ENCODE measurements around the gene SLC8A3. TPM values are rescaled to one million over a fixed set of nuclear protein-coding genes. Genes with fewer than 3 reads are reported as not detected.

The SLC8A3 gene
- total RNA-seq, 1 donor from 2014 or later, result 0.08 TPM

DNA sequence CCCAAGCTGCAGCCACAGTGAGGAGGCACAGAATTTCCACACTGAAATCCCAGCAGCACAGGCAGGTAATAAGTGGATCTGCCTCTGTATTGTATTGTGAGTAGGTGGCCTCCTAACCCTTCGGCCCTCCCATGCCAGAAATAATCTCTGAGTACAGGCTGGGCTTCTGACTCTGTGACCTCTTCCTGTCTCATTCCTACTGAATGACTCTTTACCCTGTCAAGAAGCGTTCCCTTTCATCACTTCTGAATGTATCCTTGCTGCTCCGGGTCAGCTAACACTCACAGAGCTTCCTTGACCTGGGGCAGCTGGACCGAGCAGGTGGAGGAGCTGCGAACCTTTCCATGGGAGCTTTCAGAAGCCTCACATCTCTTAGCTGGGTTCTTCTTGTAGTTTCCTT lies 119.6 kb downstream of the SLC8A3 start:
- H3K27me3 ChIP-seq (ENCODE audit: control insufficient read depth, insufficient read depth, low read length), result no peaks in the 10 kb centered on the region
- H3K4me3 ChIP-seq (ENCODE audit: low read depth, low read length), result no peak overlapping the region
- no peak for DNase-seq (ENCODE audit: low read depth)
- TF ChIP-seq, protein P1, sequence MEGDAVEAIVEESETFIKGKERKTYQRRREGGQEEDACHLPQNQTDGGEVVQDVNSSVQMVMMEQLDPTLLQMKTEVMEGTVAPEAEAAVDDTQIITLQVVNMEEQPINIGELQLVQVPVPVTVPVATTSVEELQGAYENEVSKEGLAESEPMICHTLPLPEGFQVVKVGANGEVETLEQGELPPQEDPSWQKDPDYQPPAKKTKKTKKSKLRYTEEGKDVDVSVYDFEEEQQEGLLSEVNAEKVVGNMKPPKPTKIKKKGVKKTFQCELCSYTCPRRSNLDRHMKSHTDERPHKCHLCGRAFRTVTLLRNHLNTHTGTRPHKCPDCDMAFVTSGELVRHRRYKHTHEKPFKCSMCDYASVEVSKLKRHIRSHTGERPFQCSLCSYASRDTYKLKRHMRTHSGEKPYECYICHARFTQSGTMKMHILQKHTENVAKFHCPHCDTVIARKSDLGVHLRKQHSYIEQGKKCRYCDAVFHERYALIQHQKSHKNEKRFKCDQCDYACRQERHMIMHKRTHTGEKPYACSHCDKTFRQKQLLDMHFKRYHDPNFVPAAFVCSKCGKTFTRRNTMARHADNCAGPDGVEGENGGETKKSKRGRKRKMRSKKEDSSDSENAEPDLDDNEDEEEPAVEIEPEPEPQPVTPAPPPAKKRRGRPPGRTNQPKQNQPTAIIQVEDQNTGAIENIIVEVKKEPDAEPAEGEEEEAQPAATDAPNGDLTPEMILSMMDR (IDR thresholded peaks at IDR 0.05; ENCODE audit: insufficient read depth, low read length, poor library complexity, severe bottlenecking), result no peak
- H3K36me3 ChIP-seq (ENCODE audit: control insufficient read depth, insufficient read depth, low read length), result no peaks in the 10 kb centered on the region

DNA sequence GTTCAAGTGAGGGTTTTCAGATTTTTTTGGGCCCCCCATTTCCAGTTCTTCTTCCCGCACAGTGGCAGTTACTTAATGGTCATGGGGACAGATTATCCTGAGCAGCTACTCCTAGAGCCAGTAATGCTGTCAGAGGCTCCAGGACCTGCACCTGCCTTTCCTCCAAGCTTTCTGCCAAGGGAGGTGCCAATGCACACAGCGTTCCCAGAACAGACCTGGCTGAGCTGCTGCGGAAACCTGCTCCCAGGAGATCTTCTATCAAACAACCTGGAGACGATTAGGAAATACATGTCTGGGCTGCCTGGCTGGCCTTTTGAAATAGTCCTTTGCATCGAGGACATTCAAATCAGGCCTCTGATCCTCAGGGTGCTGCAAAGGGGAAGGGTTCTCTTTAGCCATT lies 120.9 kb downstream of the SLC8A3 start:
- Histone ChIP-seq H3K27me3 (ENCODE audit: control insufficient read depth, insufficient read depth, low read length) (no peaks in the 10 kb centered on the region), H3K36me3 (ENCODE audit: control insufficient read depth, insufficient read depth, low read length) (no peaks in the 10 kb centered on the region), H3K4me3 (ENCODE audit: low read depth, low read length) (no peak overlapping the region)
- DNase-seq (ENCODE audit: low read depth), result no peak
- TF ChIP-seq, protein P1 (IDR thresholded peaks at IDR 0.05; ENCODE audit: insufficient read depth, low read length, poor library complexity, severe bottlenecking), result no peak

DNA sequence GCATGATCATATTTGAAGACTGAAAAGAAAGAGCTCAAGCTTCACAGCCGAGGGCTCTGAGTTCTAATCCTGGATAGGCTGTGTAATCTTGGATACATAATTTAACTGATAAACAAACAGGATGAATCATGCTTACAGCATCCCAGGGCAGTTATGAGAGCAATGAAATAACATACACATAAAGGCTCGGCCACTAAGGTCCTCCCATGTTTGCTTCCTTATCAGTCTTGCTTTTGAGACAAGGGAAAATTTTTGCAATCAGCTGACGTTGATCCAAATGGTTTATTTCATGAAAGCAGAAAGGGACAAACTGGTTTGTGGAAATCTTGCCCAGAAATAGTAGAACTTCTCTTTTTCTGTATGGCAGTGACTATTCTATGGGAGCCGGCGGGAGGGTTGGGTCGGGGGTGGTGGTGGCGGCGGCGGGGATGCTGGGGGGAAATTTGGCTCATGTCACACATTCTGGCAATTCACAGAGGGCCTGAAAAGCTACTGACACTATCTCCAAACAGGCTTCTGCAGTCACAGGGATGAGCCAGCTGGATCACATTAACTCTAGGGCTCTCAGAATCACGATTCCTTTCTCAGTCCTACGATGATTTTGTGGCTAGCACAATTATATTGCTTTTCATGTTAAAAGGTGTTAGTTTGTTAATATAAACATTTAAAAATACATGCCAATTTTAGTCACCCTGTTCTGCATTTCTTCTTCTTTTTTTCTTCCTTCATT lies 124.5 kb downstream of the SLC8A3 start:
- Histone ChIP-seq H3K4me3 (ENCODE audit: low read depth, low read length) (no peak overlapping the region), H3K36me3 (ENCODE audit: control insufficient read depth, insufficient read depth, low read length) (no peaks in the 10 kb centered on the region), H3K27me3 (ENCODE audit: control insufficient read depth, insufficient read depth, low read length) (no peaks in the 10 kb centered on the region)
- DNase-seq (ENCODE audit: low read depth), result no peak
- TF ChIP-seq, protein P1 (IDR thresholded peaks at IDR 0.05; ENCODE audit: insufficient read depth, low read length, poor library complexity, severe bottlenecking), result no peak

DNA sequence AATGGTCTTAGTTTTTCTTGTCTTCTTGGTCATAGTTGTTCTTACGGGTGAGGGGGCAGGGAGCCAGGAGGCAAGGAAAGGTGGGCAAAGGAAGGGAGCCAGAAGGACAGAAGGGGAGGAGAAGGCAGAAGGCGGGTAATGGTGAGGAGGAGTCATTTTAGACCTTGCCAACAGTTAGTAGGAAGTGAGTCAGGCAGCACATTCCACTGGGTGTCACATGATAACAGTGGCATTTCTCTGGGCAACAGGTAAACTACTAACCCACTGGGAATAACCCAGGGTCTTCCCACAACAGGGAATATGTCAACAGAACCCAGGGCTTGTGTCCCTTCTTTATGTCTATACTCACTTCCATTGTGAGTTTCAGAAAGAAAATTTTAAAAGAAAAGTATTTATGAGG lies 127.6 kb downstream of the SLC8A3 start:
- TF ChIP-seq, protein P1 (IDR thresholded peaks at IDR 0.05; ENCODE audit: insufficient read depth, low read length, poor library complexity, severe bottlenecking), result no peak
- DNase-seq (ENCODE audit: low read depth), result no peak
- Histone ChIP-seq H3K27me3 (ENCODE audit: control insufficient read depth, insufficient read depth, low read length) (no peaks in the 10 kb centered on the region), H3K4me3 (ENCODE audit: low read depth, low read length) (no peak overlapping the region), H3K36me3 (ENCODE audit: control insufficient read depth, insufficient read depth, low read length) (no peaks in the 10 kb centered on the region)

DNA sequence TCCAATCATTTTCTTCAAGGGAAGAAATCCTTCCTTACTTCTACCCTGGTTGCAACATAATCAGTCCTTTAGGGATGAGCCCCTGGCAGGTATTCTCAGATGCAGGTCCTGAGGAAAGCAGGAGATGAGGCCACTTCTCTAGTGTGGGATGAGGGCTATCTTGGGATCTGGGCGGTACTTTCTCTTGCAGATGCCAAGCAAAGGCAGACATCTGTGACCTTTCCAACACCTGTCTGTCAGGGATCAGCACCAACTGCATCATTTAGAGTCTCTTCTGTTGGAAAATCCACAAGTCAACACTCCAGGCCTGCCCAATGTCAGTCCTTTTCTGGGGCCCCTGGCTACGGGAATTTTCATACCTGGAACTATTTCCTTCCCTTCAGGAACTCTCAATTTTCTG lies 129.2 kb downstream of the SLC8A3 start:
- Histone ChIP-seq H3K4me3 (ENCODE audit: low read depth, low read length) (no peak overlapping the region), H3K27me3 (ENCODE audit: control insufficient read depth, insufficient read depth, low read length) (no peaks in the 10 kb centered on the region), H3K36me3 (ENCODE audit: control insufficient read depth, insufficient read depth, low read length) (no peaks in the 10 kb centered on the region)
- DNase-seq (ENCODE audit: low read depth), result no peak
- TF ChIP-seq, protein P1 (IDR thresholded peaks at IDR 0.05; ENCODE audit: insufficient read depth, low read length, poor library complexity, severe bottlenecking), result no peak
